ENCODE results near the gene MS4A2. TPM values are rescaled to one million over a fixed set of nuclear protein-coding genes. Genes with fewer than 3 reads are reported as not detected.

The MS4A2 gene
- total and polyA plus RNA-seq, 2 of the 8 experiments (the other 6 are each of a cell fraction or from before 2014, with no cell fraction given), result not detected

GRCh38 chr11:60133917-60134316 is 45.5 kb downstream of the MS4A2 start:
- Histone ChIP-seq H4K91ac (replicated peaks; ENCODE audit: insufficient read length, low read length) (no peak overlapping the region), H4K8ac (ENCODE audit: extremely low read depth, insufficient read depth, low read length) (no peak overlapping the region), H2BK12ac (ENCODE audit: low read depth, low read length) (no peak overlapping the region), H3K79me2 (ENCODE audit: control insufficient read depth in 1 of 2, insufficient read depth in 2 of 2, low read length in 2 of 2) (no peaks in the 10 kb centered on the region), H3K18ac (ENCODE audit: extremely low read depth, low read length) (no peak overlapping the region), H3K79me1 (ENCODE audit: low read depth, low read length) (no peaks in the 10 kb centered on the region), H3K27me3 (replicated peaks in 1 of 4; ENCODE audit: control insufficient read depth in 3 of 4, extremely low read depth in 1 of 4, insufficient read depth in 3 of 4, low read length in 3 of 4) (no peaks in the 10 kb centered on the region), H2BK5ac (ENCODE audit: low read depth, low read length) (no peak overlapping the region), H4K20me1 (replicated peaks in 1 of 2; ENCODE audit: control insufficient read depth in 1 of 2, insufficient read depth in 2 of 2, low read length in 2 of 2) (no peaks in the 10 kb centered on the region), H3K27ac (ENCODE audit: low read depth, low read length) (no peak overlapping the region), H2BK120ac (replicated peaks; ENCODE audit: low read depth, low read length) (no peak overlapping the region), H3K4me2 (ENCODE audit: insufficient read depth in 1 of 2, low read depth in 2 of 2, low read length in 2 of 2) (no peak overlapping the region), H3K4me1 (replicated peaks in 1 of 4; ENCODE audit: control insufficient read depth in 3 of 4, insufficient read depth in 4 of 4, low read length in 3 of 4) (no peaks in the 10 kb centered on the region), H3K9me3 (ENCODE audit: insufficient read depth in 2 of 2, low read depth in 1 of 2, low read length in 1 of 2) (peaks cover 9 to 13% of the 10 kb centered on the region in 2 experiments), H3K23ac (ENCODE audit: insufficient read length) (no peak overlapping the region), H3K14ac (ENCODE audit: insufficient read length) (no peak overlapping the region), H2AK5ac (ENCODE audit: low read depth, low read length) (no peak overlapping the region), H3K36me3 (ENCODE audit: control insufficient read depth in 2 of 4, insufficient read depth in 4 of 4, low read length in 3 of 4) (no peaks in the 10 kb centered on the region), H4K5ac (ENCODE audit: insufficient read length, low read depth, low read length) (no peak overlapping the region), H2AFZ (ENCODE audit: low read length) (no peak overlapping the region), H3K23me2 (ENCODE audit: low read depth, low read length) (no peaks in the 10 kb centered on the region), H3K4ac (replicated peaks; ENCODE audit: insufficient read length, low read depth, low read length) (no peak overlapping the region), H3K4me3 (ENCODE audit: extremely low read depth in 1 of 4, insufficient read depth in 2 of 4, low read depth in 3 of 4, low read length in 4 of 4) (no peak overlapping the region), H3K9ac (replicated peaks in 1 of 4; ENCODE audit: extremely low read depth in 1 of 4, low read depth in 3 of 4, low read length in 3 of 4) (no peak overlapping the region), H3K56ac (replicated peaks; ENCODE audit: insufficient read length, low read depth, low read length) (no peak overlapping the region), H2BK15ac (ENCODE audit: low read length) (no peak overlapping the region), H2BK20ac (ENCODE audit: low read length) (no peak overlapping the region)
- ChIA-PET CTCF (ENCODE audit: partially characterized antibody) (no interaction called here), POLR2A (ENCODE audit: partially characterized antibody) (no interaction called here)
- no peak for TF ChIP-seq CHD2 (IDR thresholded peaks at IDR 0.05; ENCODE audit: low read length)
- TF ChIP-seq ATF3 (IDR thresholded peaks at IDR 0.05; ENCODE audit: insufficient read depth, low read depth, low read length), result no peak
- TF ChIP-seq GTF2F1 (IDR thresholded peaks at IDR 0.05; ENCODE audit: borderline replicate concordance, low read depth, low read length), result no peak
- no peak for TF ChIP-seq CREB1 (IDR thresholded peaks at IDR 0.05)
- TF ChIP-seq SP1 (IDR thresholded peaks at IDR 0.05; ENCODE audit: low read depth, low read length), result no peak
- no peak for FAIRE-seq
- DNase-seq (ENCODE audit: low read depth in 1 of 2, low spot score in 2 of 2), result no peak
- WGBS, 2 experiments (ENCODE audit: extremely low coverage in 1 of 2, insufficient coverage in 1 of 2, insufficient read length in 1 of 2, insufficient replicate concordance in 2 of 2, low coverage in 1 of 2, low lambda C conversion rate in 2 of 2, missing lambda C conversion rate in 1 of 2), result 38% methylated on average over 1 of the region's 1 CpG; no CpG with 5 or more reads in 1 of the 2 experiments

Data from H1 (cell line).